DND-41 (cell line): ENCODE results near the gene TOMM22.

Experiments used
- ATAC-seq: fragments of 200-7000 bp; cut with Tn5 transposase; 3 replicates; pipeline ENCODE4 v1.9.1; 2021; ENCODE audit warnings: low read depth; ENCODE audit not compliant: insufficient read depth
- DNase-seq: peaks from one replicate; pipeline ENCODE4 v3.0.0-alpha.2; 2020
- H2AFZ ChIP-seq: 2 replicates; pipeline ENCODE4 v1.6.0; 2012; ENCODE audit warnings: low read depth, low read length
- H3K27ac ChIP-seq: 2 replicates; pipeline ENCODE4 v1.5.1; 2012; ENCODE audit warnings: low read length, inconsistent platforms
- H3K27me3 ChIP-seq: fragments of 200-600 bp; sonication (generic); 2 replicates; pipeline ENCODE4 v1.6.0; 2012; ENCODE audit warnings: low read length, mild to moderate bottlenecking, inconsistent platforms; ENCODE audit not compliant: insufficient read depth, poor library complexity
- H3K36me3 ChIP-seq: 2 replicates; pipeline ENCODE4 v1.5.1; 2012; ENCODE audit warnings: low read length, inconsistent platforms; ENCODE audit not compliant: insufficient read depth
- H3K4me1 ChIP-seq: 2 replicates; pipeline ENCODE4 v1.5.1; 2012; ENCODE audit warnings: mild to moderate bottlenecking, low read length; ENCODE audit not compliant: insufficient read depth
- H3K4me2 ChIP-seq: 2 replicates; pipeline ENCODE4 v1.6.0; 2012; ENCODE audit warnings: mild to moderate bottlenecking, moderate library complexity, low read length, inconsistent platforms; ENCODE audit not compliant: insufficient read depth
- H3K4me3 ChIP-seq, 2 experiments: fragments of 200-600 bp in 1 of 2; shearing (Covaris generic) in 1 of 2; 2 replicates each; pipeline ENCODE4 v1.5.1; 2012 to 2016; ENCODE audit warnings: inconsistent platforms in 2 of 2, low read length in 2 of 2, mild to moderate bottlenecking in 2 of 2, low read depth in 1 of 2, moderate library complexity in 1 of 2
- H3K79me2 ChIP-seq: 2 replicates; pipeline ENCODE4 v1.6.0; 2012; ENCODE audit warnings: low read length, inconsistent platforms; ENCODE audit not compliant: insufficient read depth
- H3K9ac ChIP-seq: 2 replicates; pipeline ENCODE4 v1.6.0; 2012; ENCODE audit warnings: low read depth, mild to moderate bottlenecking, inconsistent platforms, low read length, moderate library complexity
- H3K9me3 ChIP-seq: 2 replicates; pipeline ENCODE4 v1.5.1; 2012; ENCODE audit warnings: low read length, moderate library complexity, mild to moderate bottlenecking, inconsistent platforms; ENCODE audit not compliant: insufficient read depth, severe bottlenecking
- H4K20me1 ChIP-seq: 2 replicates; pipeline ENCODE4 v1.6.0; 2012; ENCODE audit warnings: low read length; ENCODE audit not compliant: insufficient read depth
- EZH2 ChIP-seq: IDR thresholded peaks from 3 replicates; pipeline ENCODE4 v1.6.1; 2012; ENCODE audit warnings: borderline replicate concordance, low read depth, mild to moderate bottlenecking, moderate library complexity, low read length, inconsistent platforms; ENCODE audit not compliant: severe bottlenecking
- TF ChIP-seq, protein P1 (sequence below): IDR thresholded peaks from 2 replicates; pipeline ENCODE4 v1.5.1; 2012; ENCODE audit warnings: borderline replicate concordance, low read length, moderate library complexity, mild to moderate bottlenecking; ENCODE audit not compliant: poor library complexity, severe bottlenecking; ENCODE audit errors: extremely low read depth

The TOMM22 gene

DNA sequence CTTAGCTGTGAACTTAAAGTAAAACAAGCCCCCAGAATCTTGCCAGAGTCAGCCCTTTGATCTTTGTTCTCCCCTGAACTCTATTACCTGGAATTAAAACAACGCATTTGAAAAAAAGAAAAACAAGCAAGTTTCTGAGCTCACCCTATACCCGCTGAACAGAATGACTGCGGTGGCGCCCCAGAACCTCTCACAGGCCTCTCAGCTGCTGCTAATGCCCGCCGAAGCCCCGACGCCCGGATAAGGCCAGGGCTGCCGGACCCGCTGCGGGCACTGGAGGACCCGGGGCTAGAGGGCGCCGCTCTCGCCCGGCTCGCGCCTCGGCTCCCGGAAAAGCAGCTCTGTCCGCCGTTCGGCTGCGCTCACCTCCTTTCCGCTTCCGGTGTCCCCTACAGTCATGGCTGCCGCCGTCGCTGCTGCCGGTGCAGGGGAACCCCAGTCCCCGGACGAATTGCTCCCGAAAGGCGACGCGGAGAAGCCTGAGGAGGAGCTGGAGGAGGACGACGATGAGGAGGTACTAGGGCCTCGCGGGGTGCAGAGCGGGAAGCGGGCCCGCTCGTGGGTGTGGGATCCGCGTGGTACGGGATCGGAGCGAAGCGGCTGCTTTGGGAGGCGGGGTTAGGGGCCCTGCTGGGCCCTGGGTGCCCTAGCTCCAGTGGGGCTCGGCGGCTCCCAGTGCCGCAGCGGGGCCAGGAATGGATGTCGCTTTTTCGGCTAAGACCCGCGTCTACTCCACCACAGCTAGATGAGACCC lies at the start of gene TOMM22:
Gene TOMM22 (plus strand): TSS at position 376 of the 754 bp plus-strand sequence. CDS start 22 bp downstream, at position 398.
- H3K27ac ChIP-seq, result peak within 1 kb of the TSS; percentile 95
- peaks cover 29% of the 10 kb centered on the region for H3K4me1 ChIP-seq
- peak within 1 kb of the TSS; percentile 89 for H3K9ac ChIP-seq
- peaks cover 10% of the 10 kb centered on the region for H4K20me1 ChIP-seq
- ATAC-seq (peak; percentile 98), DNase-seq (peak; percentile 87)
- H3K79me2 ChIP-seq, result peaks cover 39% of the 10 kb centered on the region
- H3K9me3 ChIP-seq, result no peaks in the 10 kb centered on the region
- peak within 1 kb of the TSS; percentile 99 for H3K4me3 ChIP-seq
- H2AFZ ChIP-seq, result peak within 1 kb of the TSS; percentile 99
- peaks cover 47% of the 10 kb centered on the region for H3K36me3 ChIP-seq
- TF ChIP-seq, protein P1, sequence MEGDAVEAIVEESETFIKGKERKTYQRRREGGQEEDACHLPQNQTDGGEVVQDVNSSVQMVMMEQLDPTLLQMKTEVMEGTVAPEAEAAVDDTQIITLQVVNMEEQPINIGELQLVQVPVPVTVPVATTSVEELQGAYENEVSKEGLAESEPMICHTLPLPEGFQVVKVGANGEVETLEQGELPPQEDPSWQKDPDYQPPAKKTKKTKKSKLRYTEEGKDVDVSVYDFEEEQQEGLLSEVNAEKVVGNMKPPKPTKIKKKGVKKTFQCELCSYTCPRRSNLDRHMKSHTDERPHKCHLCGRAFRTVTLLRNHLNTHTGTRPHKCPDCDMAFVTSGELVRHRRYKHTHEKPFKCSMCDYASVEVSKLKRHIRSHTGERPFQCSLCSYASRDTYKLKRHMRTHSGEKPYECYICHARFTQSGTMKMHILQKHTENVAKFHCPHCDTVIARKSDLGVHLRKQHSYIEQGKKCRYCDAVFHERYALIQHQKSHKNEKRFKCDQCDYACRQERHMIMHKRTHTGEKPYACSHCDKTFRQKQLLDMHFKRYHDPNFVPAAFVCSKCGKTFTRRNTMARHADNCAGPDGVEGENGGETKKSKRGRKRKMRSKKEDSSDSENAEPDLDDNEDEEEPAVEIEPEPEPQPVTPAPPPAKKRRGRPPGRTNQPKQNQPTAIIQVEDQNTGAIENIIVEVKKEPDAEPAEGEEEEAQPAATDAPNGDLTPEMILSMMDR, result peak; percentile 85
- TF ChIP-seq EZH2, result no peak
- H3K27me3 ChIP-seq, result no peaks in the 10 kb centered on the region
- peak within 1 kb of the TSS; percentile 97 for H3K4me2 ChIP-seq

DNA sequence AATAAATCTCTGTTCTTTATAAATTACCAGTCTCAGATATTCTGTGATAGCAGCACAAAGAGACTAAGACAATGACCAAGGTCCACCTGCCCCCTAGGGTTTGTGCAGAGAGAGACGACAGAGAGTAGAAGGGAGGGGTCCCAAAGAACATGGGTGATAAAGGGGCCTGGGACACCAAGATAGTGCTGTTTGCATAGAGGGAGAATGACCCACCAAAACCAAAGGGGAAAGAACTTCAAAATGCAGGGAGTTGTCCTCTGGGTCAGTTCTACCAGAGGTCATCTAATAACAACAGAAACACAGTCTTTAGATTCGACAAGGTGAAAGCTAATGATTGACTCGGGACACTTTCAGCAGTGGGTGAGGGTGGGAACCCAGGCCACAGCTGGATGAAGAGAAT lies 49.2 kb upstream of the TOMM22 start:
- H2AFZ ChIP-seq, result no peak overlapping the region
- H3K9ac ChIP-seq, result no peak overlapping the region
- ATAC-seq (no peak), DNase-seq (no peak)
- H3K79me2 ChIP-seq, result no peaks in the 10 kb centered on the region
- H3K36me3 ChIP-seq, result no peaks in the 10 kb centered on the region; the same call in 1 of the 2 replicates
- H3K9me3 ChIP-seq, result no peaks in the 10 kb centered on the region
- H3K27ac ChIP-seq, result no peak overlapping the region
- H3K4me2 ChIP-seq, result no peak overlapping the region
- TF ChIP-seq, protein P1, result no peak
- no peak for TF ChIP-seq EZH2
- H3K4me1 ChIP-seq, result no peaks in the 10 kb centered on the region; the same call in 1 of the 2 replicates
- H3K4me3 ChIP-seq, result no peak overlapping the region
- no peaks in the 10 kb centered on the region for H4K20me1 ChIP-seq
- no peaks in the 10 kb centered on the region for H3K27me3 ChIP-seq

DNA sequence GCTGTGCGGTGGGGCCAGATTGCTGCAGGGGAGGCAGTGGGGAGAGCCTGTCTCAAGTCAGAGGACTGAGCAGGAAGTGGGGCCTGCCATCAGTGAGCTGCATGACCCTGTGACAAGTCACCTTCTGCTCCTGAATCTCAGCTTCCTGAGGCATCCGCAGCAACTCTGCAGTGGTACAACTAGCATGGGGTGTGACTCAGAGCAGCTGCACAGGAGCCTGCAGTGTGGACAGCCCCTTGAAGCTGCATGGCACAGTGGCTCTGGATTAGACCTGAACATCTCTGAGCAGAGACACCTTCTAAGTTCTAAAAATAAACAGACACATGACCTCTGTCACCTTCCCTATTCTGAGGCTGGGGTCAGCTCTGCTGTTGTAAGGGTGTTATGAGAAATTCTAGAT lies 43.5 kb upstream of the TOMM22 start:
- Histone ChIP-seq H3K4me2 (no peak overlapping the region), H3K4me1 (no peaks in the 10 kb centered on the region), H3K9ac (no peak overlapping the region), H3K27ac (no peak overlapping the region), H2AFZ (no peak overlapping the region), H3K36me3 (no peaks in the 10 kb centered on the region), H3K79me2 (no peaks in the 10 kb centered on the region), H3K27me3 (no peaks in the 10 kb centered on the region), H3K4me3 (no peak overlapping the region), H3K9me3 (no peaks in the 10 kb centered on the region), H4K20me1 (no peaks in the 10 kb centered on the region)
- DNase-seq (no peak), ATAC-seq (0 out of 3 replicates have a peak, but pooled peaks have one; percentile 27)
- TF ChIP-seq, protein P1, result no peak
- no peak for TF ChIP-seq EZH2
